Skeletal muscle tissue (tissue), 4 donors: Measurements from ENCODE around the gene SMOC2. TPM values are rescaled to one million over a fixed set of nuclear protein-coding genes. Genes with fewer than 3 reads are reported as not detected.

Experiments
- H3K27ac ChIP-seq: one replicate; pipeline ENCODE4 v1.7.0; 2013; ENCODE audit warnings: mild to moderate bottlenecking, low read depth, low read length, inconsistent platforms
- H3K27me3 ChIP-seq, 3 donors: one replicate each; pipeline ENCODE4 v1.7.0; 2013; ENCODE audit warnings: low read length in 3 of 3; ENCODE audit not compliant: control insufficient read depth in 3 of 3, insufficient read depth in 3 of 3
- H3K36me3 ChIP-seq, 3 donors: one replicate each; pipeline ENCODE4 v1.7.0; 2013; ENCODE audit warnings: low read length in 3 of 3; ENCODE audit not compliant: control insufficient read depth in 3 of 3, insufficient read depth in 3 of 3
- H3K4me1 ChIP-seq, 3 donors: one replicate each; pipeline ENCODE4 v1.7.0; 2013; ENCODE audit warnings: low read length in 3 of 3, mild to moderate bottlenecking in 3 of 3; ENCODE audit not compliant: control insufficient read depth in 3 of 3, insufficient read depth in 3 of 3
- H3K4me3 ChIP-seq, 3 donors: one replicate each; pipeline ENCODE4 v1.7.0; 2013; ENCODE audit warnings: low read length in 3 of 3
- H3K9ac ChIP-seq, 3 donors: one replicate each; pipeline ENCODE4 v1.7.0; 2013; ENCODE audit warnings: low read length in 3 of 3, mild to moderate bottlenecking in 3 of 3, moderate library complexity in 2 of 3, low read depth in 1 of 3
- H3K9me3 ChIP-seq, 3 donors: one replicate each; pipeline ENCODE4 v1.7.0; 2013; ENCODE audit warnings: low read length in 3 of 3; ENCODE audit not compliant: control insufficient read depth in 3 of 3
- total RNA-seq: library from RNA; depleted of rRNA; stranded (reverse); fragments of >200 nt; gene quantifications from one replicate; pipeline ENCODE4 v1.2.3, GENCODE V29; 2014
- donor health status: Osteomylitis.

The SMOC2 gene
- total RNA-seq, 1 donor from 2014 or later, result 26.6 TPM

DNA sequence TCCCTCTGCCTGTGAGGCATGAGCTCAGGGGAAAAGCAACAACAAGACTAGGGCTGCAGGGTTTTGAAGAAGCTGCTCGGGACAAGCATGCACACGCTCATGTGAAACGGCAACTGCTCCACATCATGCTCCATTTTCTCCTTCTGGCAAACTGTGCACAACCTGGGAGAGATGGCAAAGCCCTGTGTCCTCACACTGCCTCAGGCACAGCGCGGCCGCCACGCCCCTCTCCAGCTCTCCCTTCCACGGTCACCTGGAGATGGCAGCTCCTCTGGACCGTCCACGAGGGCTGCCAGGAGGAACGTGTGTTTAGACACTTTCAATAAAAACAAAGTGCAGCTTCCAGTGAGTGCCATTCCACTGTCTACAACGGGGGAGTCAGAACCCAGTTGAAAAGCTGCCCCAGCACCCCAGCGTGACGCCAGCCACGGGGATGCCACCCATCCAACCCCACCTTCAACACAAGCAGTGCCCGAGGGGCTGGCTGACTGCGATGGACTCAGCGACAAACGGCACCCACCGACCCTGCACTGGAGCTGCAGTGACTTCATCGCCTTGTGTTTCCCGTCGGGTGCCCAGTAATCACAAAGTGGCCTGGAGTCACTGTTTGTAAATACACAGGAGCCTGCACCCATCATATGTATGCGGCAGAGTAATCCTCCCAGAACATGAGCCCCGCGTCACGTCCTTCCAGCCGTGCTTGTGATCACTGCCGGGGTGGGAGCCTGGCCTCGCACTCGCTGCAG lies 16.1 kb downstream of the SMOC2 start:
- H3K27me3 ChIP-seq, result peaks cover 0 to 11% (median 5%) of the 10 kb centered on the region in 3 donors
- H3K4me1 ChIP-seq, result peaks cover 10 to 14% (median 12%) of the 10 kb centered on the region in 3 donors
- no peaks in the 10 kb centered on the region for H3K9me3 ChIP-seq
- H3K36me3 ChIP-seq, result no peaks in the 10 kb centered on the region
- H3K4me3 ChIP-seq, result no peak overlapping the region
- H3K9ac ChIP-seq, result no peak overlapping the region
- no peak overlapping the region for H3K27ac ChIP-seq

DNA sequence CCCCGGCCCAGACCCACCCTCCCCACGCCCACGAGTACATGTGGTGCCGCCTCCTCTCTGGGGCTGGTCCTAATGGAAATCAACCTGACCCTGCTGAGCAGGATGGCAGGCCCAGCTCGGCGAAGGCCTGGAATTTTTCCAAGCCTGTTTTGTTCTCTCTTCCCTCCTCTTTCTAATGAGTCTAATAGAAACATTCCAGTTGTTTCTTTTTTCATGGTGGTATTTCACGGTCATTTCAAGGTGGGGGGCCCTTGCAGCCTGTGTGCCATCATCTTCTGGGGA lies 16.6 kb downstream of the SMOC2 start:
- Histone ChIP-seq H3K4me1 (peaks cover 6 to 11% (median 9%) of the 10 kb centered on the region in 3 donors), H3K27ac (no peak overlapping the region), H3K9me3 (no peaks in the 10 kb centered on the region), H3K9ac (no peak overlapping the region), H3K4me3 (no peak overlapping the region), H3K27me3 (peaks cover 0 to 11% (median 5%) of the 10 kb centered on the region in 3 donors), H3K36me3 (no peaks in the 10 kb centered on the region)

DNA sequence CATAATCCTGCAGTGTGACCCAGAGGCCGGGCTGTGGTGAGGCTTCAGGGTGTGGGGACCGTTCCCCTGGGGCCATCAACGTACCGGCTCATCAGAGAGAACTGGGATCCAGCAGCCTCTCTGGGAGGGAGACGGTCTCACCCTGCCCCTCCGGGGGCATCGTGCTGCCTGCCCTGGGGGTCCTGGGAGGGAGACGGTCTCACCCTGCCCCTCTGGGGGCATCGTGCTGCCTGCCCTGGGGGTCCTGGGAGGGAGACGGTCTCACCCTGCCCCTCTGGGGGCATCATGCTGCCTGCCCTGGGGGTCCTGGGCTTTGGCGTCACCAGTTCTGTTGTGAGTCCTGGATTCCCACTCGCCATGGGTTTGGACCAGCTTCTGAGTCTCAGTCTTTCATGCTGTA lies 17.1 kb downstream of the SMOC2 start:
- Histone ChIP-seq H3K27me3 (peaks cover 0 to 11% (median 5%) of the 10 kb centered on the region in 3 donors), H3K4me3 (no peak overlapping the region), H3K36me3 (no peaks in the 10 kb centered on the region), H3K9me3 (no peaks in the 10 kb centered on the region), H3K4me1 (peaks cover 1 to 6% (median 4%) of the 10 kb centered on the region in 3 donors), H3K27ac (no peak overlapping the region), H3K9ac (no peak overlapping the region)

DNA sequence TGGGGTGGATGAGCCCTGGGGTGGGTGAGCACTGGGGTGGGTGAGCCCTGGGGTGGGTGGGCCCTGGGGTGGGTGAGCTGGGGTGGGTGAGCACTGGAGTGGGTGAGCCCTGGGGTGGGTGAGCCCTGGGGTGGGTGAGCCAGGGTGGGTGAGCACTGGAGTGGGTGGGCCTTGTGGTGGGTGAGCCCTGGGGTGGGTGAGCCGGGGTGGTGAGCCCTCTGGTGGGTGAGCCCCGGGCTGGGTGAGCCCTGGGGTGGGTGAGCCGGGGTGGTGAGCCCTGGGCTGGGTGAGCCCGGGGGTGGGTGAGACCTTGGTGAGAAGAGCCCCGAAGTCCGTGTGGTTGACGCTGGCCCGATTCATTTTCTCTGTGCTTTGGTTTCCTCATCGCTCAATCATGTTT lies 18.6 kb downstream of the SMOC2 start:
- no peak overlapping the region for H3K4me3 ChIP-seq
- H3K9ac ChIP-seq, result no peak overlapping the region
- H3K4me1 ChIP-seq, result no peaks in the 10 kb centered on the region
- H3K36me3 ChIP-seq, result no peaks in the 10 kb centered on the region
- H3K27ac ChIP-seq, result no peak overlapping the region
- H3K27me3 ChIP-seq, result peaks cover 0 to 11% (median 5%) of the 10 kb centered on the region in 3 donors
- no peaks in the 10 kb centered on the region for H3K9me3 ChIP-seq

DNA sequence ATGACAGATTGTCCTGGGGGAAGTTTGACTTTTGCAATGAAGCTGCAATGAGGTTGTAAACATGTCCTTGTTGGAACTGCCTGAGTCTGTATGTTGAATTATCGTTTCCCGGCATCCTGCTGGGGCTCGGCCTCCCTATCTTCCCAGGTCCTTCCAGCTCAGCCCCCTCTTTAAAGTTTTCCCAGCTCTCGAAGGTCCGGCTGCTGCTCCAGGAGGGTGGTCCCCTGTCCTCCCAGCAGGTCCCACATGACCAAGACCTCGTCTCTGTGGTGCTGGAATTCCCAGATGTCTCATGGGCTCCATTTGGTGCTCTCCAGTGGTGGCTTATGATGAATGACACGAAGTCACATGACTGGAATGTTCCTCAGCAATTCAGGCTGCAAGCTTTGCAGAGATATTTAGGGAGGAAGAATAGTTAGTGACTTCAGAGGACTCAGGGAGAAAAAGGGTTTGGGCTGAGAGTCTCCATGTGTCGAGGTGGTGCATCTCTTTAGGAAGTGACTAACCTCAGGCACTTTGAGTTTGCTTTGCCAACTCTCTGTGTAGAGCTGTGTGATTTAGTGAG lies 21.4 kb downstream of the SMOC2 start:
- H3K9me3 ChIP-seq, result no peaks in the 10 kb centered on the region
- H3K27ac ChIP-seq, result no peak overlapping the region
- H3K36me3 ChIP-seq, result no peaks in the 10 kb centered on the region
- H3K9ac ChIP-seq, result no peak overlapping the region
- H3K27me3 ChIP-seq, result peaks cover 0 to 11% (median 5%) of the 10 kb centered on the region in 3 donors
- H3K4me1 ChIP-seq, result peaks cover 3 to 6% (median 3%) of the 10 kb centered on the region in 3 donors
- no peak overlapping the region for H3K4me3 ChIP-seq

DNA sequence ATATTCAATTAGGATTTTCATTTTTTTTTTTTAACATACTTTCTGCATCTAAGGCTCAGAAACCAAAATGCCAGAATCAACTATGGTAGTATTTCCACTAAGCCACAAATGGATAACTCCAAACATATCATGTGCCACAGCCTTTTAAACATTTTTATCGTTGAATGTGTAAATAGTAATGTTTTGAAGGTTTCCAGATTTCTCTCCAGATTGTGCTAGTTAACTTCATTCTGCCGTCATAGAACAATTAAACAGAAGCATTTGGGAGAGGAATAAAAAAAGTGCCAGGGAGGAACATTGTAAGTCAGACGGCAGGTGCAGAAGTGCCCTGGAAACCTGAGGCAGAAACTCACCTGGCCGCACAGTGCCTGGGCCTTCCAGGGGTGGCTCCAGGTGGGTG lies 23.6 kb downstream of the SMOC2 start:
- Histone ChIP-seq H3K36me3 (no peaks in the 10 kb centered on the region), H3K27ac (no peak overlapping the region), H3K9ac (no peak overlapping the region), H3K4me3 (no peak overlapping the region), H3K4me1 (peaks cover 6 to 12% (median 9%) of the 10 kb centered on the region in 3 donors), H3K9me3 (no peaks in the 10 kb centered on the region), H3K27me3 (peaks cover 0 to 8% (median 0%) of the 10 kb centered on the region in 3 donors)

DNA sequence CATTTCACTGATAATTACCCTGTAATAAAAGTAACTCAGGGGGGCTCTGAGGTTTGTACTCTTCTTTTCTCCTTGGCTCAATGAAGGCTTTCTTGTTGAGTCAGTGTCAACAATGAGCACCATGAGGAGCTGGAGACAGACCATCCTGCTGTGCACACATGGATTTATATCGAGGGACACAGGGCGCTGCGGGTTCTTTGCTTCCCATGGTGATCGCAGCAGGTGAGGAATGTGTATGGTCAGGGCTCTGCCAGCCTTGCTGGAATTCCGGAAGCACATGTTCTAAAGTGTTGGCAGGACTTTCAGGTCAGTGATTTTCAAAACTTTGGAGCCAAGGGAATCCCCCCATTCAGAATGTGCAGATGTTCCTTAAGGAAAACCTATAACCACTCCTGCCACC lies 27.1 kb downstream of the SMOC2 start:
- peaks cover 0 to 10% (median 0%) of the 10 kb centered on the region in 3 donors for H3K27me3 ChIP-seq
- H3K4me3 ChIP-seq, result no peak overlapping the region
- H3K27ac ChIP-seq, result no peak overlapping the region
- no peak overlapping the region for H3K9ac ChIP-seq
- no peaks in the 10 kb centered on the region for H3K9me3 ChIP-seq
- peaks cover 6 to 12% (median 9%) of the 10 kb centered on the region in 3 donors for H3K4me1 ChIP-seq
- H3K36me3 ChIP-seq, result no peaks in the 10 kb centered on the region

DNA sequence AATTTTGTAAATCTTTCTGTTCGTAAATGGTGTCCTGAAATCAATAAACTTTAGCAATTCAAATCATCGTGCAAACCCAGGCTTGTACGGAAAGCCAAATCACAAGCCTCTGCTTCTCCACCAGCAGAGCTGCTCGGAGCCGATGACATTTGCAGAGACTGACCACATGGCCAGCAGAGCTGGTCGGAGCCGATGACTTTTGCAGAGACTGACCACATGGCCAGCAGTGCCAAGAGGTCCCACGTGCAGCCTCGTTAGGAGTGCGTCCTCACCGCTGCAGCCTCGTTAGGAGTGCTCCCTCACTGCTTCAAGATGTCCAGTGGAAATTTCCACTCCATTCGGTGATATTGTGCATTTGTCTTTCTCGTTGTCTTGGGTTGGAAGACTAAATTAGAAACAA lies 28.5 kb downstream of the SMOC2 start:
- H3K4me3 ChIP-seq, result no peak overlapping the region
- H3K27me3 ChIP-seq, result peaks cover 4 to 13% (median 10%) of the 10 kb centered on the region in 3 donors
- H3K9ac ChIP-seq, result no peak overlapping the region
- no peaks in the 10 kb centered on the region for H3K9me3 ChIP-seq
- no peaks in the 10 kb centered on the region for H3K36me3 ChIP-seq
- peaks cover 6 to 12% (median 9%) of the 10 kb centered on the region in 3 donors for H3K4me1 ChIP-seq
- H3K27ac ChIP-seq, result no peak overlapping the region

DNA sequence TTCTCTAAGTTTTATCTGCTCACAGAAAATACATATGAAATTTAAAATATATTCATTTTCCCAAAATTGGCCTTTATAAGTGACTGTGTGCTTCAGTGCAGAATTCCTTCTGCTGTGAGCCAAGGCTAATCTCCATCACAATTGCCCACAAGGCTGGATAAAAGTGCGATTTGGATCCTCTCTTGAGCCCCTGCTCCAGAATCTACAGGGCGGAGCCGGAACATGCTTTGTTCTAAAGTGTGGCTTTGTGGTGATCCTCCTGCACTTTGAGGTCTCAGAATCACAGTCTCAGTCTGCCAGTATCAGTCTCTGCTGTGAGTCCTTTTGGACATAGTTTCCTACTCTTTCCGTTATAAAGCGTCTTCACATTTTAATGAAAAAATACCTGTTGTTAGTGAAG lies 28.9 kb downstream of the SMOC2 start:
- Histone ChIP-seq H3K9ac (no peak overlapping the region), H3K9me3 (no peaks in the 10 kb centered on the region), H3K27me3 (peaks cover 4 to 14% (median 7%) of the 10 kb centered on the region in 3 donors), H3K4me3 (no peak overlapping the region), H3K27ac (no peak overlapping the region), H3K36me3 (no peaks in the 10 kb centered on the region), H3K4me1 (peaks cover 6 to 10% (median 9%) of the 10 kb centered on the region in 3 donors)

DNA sequence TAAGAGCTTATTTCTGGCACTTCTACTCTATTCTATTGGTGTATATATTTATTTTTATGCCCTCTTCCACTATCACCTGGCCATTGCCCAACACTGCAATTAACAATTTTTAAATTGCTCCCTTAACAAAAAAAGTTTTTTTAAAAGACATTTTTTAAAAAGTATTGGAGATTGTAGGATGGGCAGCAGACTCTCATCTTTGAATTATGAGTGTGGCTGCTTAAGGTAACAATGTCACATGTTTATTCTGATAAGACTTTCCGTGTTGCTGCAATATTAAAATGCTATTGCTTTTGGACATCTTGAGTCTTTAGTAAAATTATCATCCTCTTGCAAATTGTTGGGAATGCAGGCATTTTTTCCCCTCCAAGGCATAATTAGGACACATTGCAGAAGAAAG lies 31.4 kb downstream of the SMOC2 start:
- H3K9ac ChIP-seq, result no peak overlapping the region
- H3K27me3 ChIP-seq, result peaks cover 9 to 18% (median 13%) of the 10 kb centered on the region in 3 donors
- no peak overlapping the region for H3K4me3 ChIP-seq
- H3K4me1 ChIP-seq, result peaks cover 3 to 7% (median 5%) of the 10 kb centered on the region in 3 donors
- no peak overlapping the region for H3K27ac ChIP-seq
- H3K9me3 ChIP-seq, result no peaks in the 10 kb centered on the region
- no peaks in the 10 kb centered on the region for H3K36me3 ChIP-seq
